Activated CD8-positive, alpha-beta memory T cell treated with anti-CD3 and anti-CD28 coated beads for 24 hours (primary cell): ENCODE results near the gene ADAMTS6.
"Not testable (repeated sequence)": the region's sequence is repeated elsewhere in the genome, so short reads cannot be mapped to it uniquely, and the experiment has no call there.

Source experiments
- DNase-seq: peaks from one replicate; pipeline ENCODE4 v3.0.0-alpha.2; 2020

Gene ADAMTS6

DNA sequence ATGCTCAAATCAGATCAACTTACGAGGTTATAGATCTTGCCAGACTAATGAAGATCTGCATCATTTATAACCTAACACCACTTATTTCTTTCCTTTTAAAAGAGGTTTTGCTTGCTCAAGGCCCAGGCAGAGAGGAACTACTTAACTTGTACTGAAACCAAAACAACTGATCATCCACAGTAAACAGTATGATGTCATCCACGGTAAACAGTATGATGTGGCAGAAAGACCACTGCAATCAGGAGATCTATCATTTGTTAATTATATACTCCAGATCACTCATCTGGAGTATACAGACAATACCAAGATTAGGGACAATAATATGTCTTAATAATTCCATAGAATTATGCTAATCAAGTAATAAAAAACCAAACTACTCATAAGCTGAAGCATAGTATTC is 116.8 kb downstream of the ADAMTS6 start:
- DNase-seq = no peak

DNA sequence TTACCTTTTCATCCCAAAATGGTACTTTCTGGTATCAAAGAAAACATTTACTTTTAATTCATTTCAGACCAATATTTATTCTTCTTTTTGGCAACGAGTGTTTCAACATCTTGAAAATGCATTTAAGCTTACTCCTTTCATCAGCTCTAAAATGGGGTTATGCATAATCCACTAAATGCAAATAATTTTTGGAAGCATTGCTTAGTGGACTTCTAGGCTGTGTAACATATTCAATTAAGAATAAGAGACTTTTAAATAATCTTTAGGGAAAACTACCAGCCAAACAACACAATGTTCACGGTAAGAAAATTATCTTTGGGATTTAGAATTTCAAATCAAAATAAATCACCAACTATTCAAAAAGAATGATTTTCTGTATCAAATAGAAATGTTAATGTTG is 118.2 kb downstream of the ADAMTS6 start:
- no peak for DNase-seq

DNA sequence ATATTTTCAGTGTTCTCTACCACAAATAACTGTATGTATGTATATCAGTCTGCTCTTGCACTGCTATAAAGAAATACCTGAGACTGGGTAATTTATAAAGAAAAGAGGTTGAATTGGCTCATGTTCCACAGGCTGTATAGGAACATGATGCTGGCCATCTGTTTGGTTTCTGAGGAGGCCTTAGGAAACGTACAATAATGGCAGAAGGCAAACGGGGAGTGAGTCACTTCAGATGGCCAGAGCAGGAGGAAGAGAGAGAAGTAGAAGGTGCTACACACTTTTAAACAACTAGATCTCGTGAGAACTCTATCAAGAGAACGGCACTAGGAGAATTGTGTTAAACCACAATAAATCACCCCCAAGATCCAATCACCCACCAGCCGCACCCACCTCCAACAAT is 121.7 kb downstream of the ADAMTS6 start:
- no peak for DNase-seq

DNA sequence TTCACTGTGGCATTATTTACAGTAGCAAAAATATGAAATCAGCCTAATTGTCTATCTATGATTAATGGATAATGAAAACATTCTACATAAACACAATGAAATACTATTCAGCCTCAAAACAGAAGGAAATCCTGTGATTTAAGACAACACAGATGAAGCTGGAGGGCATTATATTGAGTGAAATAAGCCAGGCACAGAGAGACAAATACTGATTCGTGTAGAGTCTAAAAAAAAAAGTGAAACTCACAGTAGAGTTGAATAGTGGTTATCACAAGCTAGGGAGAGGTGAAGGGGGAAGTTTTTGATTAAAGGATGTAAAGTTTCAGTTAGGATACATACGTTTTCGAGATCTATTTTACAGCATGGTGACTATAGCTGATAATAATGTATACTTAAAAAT is 122.2 kb downstream of the ADAMTS6 start:
- no peak for DNase-seq

DNA sequence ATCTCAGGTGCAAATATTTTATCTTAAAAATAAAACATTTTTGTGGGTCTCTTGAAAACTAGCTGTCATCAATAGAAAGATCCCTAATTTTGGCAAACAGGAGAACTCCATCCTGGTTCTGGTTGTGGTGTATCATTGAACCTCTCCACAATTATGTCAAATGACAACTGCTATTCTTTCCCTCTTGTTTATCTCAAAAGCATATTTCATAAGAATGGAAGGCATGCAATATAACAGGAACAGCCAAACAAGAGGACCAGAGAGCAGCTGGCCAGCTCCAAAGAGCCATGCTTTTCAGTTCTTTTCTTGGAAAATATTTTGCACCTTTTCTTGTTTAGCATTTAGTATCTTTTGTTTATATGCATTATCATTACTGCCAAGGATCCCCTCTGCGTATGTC is 125.4 kb downstream of the ADAMTS6 start:
- DNase-seq = no peak

DNA sequence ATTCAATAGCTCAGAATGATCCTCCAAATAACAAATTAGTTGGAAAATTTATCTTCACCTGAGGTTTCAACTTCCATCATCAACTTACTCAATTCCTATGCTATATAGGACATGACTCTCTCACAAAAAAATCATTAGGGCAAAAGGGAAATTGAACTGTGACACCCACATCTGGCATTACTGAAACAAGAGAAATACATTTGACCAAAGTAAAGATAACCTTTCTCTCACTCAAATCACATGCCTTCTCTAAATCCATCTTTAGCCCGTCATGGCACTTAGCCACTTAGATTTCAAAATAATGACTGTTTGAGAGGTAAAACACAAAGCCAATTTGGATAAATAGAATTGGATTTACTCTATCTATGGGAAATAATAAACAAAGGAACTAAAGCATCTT is 126.4 kb downstream of the ADAMTS6 start:
- DNase-seq = no peak

DNA sequence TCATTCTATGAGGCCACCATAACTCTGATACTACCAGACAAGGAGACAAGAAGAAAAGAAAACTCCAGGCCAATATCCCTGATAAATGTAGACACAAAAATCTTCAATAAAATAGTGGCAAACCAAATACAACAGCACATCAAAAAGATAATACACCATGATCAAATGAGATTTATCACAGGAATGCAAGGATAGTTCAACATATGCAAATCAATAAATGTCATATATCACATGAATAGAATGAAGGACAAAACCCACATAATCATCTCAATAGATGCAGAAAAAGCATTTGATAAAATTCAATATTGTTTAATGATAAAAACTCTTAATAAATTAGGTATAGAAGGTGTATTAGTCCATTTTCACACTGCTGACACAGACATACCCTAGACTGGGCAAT is 139.9 kb downstream of the ADAMTS6 start:
- DNase-seq = no peak

DNA sequence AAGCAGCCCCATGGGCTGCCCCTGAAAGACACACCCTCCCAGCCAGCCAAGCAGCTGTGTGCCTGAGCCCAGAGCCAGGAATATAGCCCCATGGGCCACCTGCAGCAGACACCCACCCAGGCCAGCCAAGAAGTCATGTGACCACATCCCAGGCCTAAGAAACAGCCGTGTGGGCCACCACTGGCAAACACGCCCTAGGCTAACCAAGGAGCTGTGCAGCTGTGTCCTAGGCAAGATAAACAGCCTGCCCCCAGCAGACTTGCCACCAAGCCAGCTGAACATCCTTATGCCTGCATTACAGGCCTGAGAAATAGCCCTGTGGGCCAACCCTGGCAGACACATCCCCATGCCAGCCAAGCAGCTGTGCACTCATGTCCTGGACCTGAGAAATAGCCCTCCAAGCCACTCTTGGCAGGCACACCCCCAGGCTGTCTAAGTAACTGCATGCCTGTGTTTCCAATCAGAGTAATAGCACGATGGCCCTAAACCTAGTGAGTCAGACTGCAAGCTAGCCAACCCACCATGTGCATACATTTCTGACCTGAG is 143.0 kb downstream of the ADAMTS6 start:
- DNase-seq = no peak

DNA sequence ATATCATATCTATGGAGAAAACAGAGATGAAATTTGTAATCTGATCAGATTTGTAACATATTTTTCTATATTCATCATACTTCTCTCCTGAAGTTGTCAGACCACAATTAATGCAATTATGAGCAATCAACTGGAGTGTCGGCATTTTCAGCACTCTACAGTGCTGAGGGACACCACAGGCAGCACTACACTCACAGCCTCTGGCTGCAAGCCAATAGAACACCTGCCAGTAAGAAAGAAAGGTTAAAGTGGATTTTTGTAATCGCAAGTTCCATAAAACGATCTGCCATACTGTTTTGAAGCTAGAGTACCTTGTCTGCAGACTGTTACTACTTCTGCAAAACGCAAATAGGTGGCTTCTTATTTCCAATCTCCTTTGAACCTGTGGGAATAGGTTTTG is 147.6 kb downstream of the ADAMTS6 start:
- DNase-seq = no peak

DNA sequence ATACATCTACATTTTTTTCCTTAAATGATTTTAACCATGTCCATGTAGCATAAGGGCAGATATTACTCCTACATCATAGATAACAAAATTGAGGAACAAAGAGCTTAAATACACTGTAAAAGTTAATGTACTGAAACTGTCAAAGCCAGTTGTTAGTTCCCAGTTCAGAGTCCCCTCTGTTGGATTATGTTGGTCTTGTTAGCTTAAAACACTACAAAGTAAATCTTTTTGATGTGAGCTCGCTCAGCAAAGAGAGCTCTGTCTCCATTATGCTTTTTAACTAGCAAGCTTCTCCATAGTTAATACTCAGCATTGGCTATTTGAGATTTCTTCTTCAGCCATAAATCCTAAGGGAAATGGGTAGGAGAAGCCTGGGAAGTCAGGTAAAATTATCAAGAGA is 149.1 kb downstream of the ADAMTS6 start:
- no peak for DNase-seq

DNA sequence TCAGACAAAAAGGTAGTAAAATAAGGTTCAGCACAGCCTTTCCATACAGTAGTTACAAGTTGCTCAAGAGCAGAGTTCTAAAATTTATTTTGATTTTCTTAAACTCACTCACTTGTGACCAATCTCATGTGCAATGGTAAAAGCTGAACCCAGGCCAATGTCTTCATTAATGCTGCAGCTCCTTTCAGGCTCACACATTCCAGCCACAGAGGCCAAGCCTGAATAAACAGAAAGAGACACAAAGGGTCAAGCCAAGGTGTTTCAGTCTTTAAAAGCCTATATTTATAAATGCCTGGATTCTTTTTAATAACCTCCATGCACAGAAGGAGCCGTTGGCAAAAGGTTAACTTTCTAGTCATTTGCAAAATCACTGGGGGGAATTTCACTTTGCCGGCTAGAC is 152.5 kb downstream of the ADAMTS6 start:
- no peak for DNase-seq

DNA sequence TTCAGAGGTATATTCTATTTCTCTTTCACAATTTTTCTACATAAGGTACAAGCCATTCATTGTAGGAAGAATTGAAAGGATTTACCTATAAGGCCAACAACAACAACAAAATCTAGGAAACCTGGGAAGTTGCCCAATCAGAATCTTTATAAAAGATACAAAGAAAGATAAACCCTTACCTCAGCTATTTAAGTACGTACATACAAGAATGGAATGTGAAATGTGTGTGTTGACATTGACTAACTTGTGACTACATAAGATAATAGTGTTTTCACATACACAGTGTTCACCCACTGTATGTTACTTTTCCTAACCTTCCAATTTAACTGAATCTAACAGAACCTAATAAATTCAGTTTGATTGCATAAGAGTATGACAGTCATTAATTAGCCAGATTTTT is 154.1 kb downstream of the ADAMTS6 start:
- DNase-seq = no peak

DNA sequence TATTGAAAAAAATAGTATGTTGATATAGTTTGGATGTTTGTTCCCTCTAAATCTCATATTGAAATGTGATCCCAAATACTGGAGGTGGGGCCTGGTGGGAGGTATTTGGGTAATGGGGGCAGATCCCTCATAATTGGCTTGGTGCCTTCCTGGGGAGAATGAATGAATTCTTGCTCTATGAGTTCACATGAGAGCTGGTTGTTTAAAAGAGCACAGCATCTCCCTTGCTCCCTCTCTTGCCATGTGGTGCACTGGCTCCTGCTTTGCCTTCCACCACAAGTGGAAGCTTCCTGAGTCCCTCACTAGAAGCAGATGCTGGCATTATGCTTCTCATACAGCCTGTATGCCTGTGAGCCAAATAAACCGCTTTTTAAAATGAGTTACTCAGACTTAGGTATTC is 154.8 kb downstream of the ADAMTS6 start:
- DNase-seq = no peak

DNA sequence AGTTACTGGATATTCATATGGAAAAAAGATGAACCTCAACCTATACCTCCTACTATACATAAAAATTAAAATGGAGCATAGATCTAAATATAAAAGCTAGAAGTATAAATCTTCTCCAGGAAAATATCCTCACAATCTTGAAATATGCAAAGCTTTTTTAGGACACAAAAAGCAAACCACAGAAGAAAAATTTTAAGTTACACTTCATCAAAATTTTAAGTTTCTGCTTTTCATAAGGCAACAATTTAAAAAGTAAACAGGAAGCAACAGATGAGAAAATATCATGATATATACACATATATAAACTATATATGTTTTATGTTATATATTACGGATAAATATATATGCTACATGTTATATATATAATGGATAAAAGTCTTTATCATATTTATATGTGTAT is 157.5 kb downstream of the ADAMTS6 start:
- DNase-seq = no peak

DNA sequence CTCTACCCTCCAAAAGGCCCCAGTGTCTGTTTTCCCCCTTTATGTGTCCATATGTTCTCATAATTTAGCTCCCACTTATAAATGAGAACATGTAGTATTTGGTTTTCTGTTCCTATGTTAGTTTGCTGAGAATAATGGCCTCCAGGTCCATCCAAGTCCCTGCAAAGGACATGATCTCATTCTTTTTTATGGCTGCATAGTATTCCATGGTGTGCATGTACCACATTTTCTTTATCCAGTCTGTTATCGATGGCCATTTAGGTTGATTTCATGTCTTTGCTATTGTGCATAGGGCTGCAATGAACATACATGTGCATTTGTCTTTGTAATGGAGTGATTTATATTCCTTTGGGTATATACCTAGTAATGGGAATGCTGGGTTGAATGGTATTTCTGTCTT is 161.0 kb downstream of the ADAMTS6 start:
- DNase-seq = not testable (repeated sequence)

DNA sequence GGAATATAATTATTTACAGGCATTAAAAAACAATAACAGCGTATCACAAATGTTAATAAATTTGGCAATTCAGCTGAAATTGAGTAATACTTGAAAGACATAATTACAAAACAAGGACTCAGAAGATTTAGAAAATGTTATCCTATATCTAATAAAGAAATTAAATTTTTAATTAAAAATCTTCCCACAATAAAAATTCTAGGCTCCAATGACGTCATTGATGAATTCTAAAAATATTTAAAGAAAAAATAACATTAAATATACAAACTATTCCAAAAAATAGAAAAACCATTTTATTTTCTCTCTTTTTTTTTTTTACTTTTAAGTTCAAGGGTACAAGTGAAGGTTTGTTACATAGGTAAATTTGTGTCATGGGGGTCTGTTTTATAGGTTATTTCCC is 161.5 kb downstream of the ADAMTS6 start:
- DNase-seq = no peak

DNA sequence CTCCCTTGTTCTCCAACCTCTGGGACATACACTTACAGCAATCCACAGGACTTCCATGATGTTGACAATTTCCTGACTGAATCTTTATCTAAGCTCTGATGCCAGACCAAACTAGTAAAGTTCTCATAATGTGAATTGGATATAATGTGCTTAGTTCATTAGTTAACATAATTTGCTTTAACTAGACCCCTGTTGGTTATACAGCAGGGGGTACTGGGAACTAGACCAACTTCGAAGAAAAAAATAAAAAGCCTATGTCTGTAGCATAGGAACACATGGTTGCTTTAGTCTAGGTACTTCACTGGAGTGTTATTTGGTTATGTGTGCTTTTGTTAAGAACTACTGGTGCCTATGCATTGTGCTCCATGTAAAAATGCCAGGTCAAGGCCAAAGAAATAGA is 173.8 kb downstream of the ADAMTS6 start:
- DNase-seq = no peak

DNA sequence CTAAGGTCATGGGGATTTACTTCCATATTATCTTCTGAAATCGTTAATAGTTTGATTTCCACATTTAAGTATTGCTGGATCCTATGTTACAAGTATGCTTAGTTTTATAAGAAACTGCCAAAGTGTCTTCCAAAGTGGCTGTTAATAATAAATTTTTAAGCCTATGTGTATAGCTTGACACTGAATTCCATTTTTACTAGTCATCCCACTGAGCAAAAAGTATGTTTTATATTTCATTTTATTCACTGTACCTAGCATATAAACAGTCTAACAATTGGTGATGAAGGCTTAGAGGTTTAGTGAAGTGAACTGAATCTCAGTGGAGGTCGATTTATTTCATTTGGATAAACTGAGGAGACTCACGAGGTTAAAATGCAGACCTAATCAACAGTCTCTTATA is 174.6 kb downstream of the ADAMTS6 start:
- DNase-seq = no peak

DNA sequence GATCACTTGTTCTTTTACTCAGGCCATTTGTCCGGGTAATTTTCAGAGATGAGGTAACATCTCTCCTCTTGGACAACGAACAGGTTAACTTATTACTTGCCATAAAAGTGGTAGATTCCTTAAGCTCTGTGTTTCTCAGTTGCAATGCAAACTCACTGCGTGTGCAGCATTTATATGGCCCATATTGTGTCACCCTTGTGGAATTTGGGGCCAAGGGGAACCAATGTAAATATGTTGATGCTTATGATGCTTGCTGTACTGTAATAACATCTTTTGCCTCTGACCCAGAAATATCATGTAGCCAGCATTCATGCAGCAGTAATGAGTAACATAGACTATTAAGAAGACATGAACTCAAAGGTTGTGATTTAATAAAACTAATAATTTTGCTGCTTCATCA is 175.8 kb downstream of the ADAMTS6 start:
- no peak for DNase-seq

DNA sequence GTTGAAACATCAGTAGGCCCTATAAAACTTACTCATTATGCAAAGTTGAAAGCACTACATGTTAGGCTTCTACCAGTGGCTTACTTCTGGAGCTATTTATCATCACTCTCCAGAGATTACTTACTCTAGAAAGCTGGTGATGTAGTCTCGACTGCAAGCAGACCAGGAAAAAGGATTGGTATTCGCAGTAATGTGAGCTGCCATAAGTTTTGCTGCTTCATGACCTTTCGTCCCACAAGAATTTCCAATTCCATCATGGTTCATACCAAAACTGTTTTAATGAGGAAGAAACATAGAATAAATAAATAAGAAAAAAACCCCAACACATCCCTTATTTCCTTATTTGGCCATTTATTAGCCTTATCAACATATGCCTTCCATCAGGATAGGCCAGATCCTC is 181.9 kb downstream of the ADAMTS6 start:
- no peak for DNase-seq

DNA sequence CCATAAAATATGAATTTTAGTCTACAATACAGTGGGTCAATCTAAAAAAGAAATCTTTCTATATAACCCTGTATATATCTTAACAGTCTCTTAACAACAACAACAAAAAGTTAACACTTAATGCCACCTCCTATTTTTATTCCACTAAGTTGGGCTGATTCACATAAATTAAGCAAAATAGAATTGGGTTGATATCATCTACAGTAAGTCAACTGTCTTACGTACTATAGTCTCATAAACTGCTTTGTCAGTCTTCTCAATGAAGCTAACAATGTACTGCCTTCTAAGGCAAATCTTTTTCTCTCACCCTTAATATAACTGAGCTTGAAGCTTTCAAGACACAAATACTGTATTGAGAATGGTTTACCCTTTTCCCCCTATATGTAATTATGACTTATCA is 185.7 kb downstream of the ADAMTS6 start:
- no peak for DNase-seq

DNA sequence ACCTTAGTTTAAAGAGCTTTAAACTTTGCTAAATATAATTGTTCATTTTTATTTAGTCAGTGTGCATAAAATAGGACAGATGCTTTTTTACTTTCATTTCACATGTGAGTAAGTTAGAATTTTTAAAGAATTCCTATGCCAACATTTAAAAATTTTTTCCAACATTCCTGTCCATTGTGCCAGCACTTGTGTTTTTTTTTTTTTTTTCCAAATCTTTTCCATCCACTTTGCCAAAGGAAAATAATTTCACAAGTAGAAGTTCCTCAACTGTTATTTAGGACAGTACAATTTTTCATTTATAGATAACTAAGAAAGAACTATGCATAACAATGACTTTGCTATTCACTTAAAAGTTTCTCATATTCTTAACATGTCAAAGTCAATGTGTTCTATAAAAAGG is 189.5 kb downstream of the ADAMTS6 start:
- no peak for DNase-seq

DNA sequence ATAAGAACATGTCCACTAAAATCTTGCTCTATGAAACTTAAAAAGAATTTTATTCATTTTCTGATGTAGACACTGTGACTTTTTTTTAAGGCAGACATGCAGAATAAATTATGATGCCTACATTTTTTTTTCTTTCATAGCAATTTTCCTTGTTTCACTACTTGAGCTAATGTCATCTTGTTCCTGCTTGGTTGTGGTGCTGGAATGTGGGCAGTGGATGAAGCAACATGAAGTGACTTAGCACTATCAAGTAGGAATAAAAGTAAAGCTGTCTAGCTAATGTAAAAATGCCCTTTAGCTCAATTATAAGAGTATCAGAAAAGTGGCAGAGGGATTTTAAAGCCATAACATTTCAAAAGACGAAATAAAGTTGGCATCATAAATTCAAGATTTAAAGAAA is 191.0 kb downstream of the ADAMTS6 start:
- DNase-seq = no peak

DNA sequence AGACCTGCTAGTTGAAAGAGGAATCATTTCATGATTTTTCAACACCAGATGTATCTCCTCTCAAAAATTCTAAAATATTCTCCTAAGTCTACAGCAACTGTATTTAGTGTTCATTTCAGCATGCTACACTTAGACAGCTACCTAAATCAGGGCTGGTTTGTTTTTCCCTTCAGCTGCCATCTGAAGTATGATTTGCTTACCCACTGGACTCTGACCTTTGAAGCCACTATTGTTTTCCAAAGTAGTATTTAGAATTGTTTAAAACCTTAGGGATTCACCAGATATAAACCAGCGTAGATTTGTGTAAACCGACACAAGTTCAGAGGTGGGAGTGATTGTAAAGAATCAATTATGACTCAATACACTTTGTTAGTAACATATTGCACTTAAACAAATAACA is 193.1 kb downstream of the ADAMTS6 start:
- no peak for DNase-seq

DNA sequence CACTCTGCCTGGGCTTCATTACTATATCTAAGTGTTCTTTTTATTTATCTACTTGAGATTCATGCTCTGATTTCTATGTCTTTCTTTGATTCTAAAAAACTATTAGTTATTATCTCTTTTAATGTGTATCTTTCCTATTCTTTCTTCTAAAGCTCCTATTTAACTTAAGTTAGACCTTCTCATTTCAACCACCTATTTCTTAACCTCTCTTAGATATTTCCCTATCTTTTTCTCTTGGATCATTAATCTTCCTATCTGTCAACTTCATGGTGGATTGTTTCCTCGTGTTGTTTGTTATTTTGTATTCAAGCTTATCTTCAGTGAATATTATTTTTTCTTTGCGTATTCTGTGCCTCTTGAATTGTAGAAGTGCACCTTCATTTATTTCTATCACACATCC is 202.1 kb downstream of the ADAMTS6 start:
- DNase-seq = no peak
